Heart left ventricle (tissue), 16 donors: ENCODE results near the gene IPO8. TPM values are rescaled to one million over a fixed set of nuclear protein-coding genes. Genes with fewer than 3 reads are reported as not detected.

ENCODE experiments used
- ATAC-seq, 4 donors: fragments of 200-7000 bp; cut with Tn5 transposase; one replicate each; pipeline ENCODE4 v1.9.1; 2020 to 2022; ENCODE audit warnings: moderate library complexity in 4 of 4, mild to moderate bottlenecking in 3 of 4, moderate number of reproducible peaks in 1 of 4
- DNase-seq, 5 donors: peaks; one replicate each; pipeline ENCODE4 v3.0.0-alpha.2; 2020
- H3K27ac ChIP-seq, 12 donors: fragments of 200-600 bp; sonication (generic) in 4 of 12; one replicate each; pipeline versions ENCODE4 v1.5.0 to v1.8.0; 2016 to 2022; ENCODE audit warnings: mild to moderate bottlenecking in 2 of 12
- H3K27me3 ChIP-seq, 9 donors: fragments of 200-600 bp; sonication (generic) in 2 of 9; one replicate each; pipeline versions ENCODE4 v1.5.1 to v1.8.0; 2016 to 2022; ENCODE audit warnings: mild to moderate bottlenecking in 3 of 9
- H3K36me3 ChIP-seq, 9 donors: fragments of 200-600 bp; sonication (generic) in 2 of 9; one replicate each; pipeline versions ENCODE4 v1.5.0 to v1.8.0; 2018 to 2022; ENCODE audit warnings: mild to moderate bottlenecking in 2 of 9
- H3K4me1 ChIP-seq, 12 donors: fragments of 200-600 bp; sonication (generic) in 4 of 12; one replicate each; pipeline versions ENCODE4 v1.5.0 to v1.8.0; 2016 to 2022; ENCODE audit warnings: mild to moderate bottlenecking in 3 of 12
- H3K4me3 ChIP-seq, 12 donors: fragments of 200-600 bp; sonication (generic) in 4 of 12; one replicate each; pipeline versions ENCODE4 v1.5.0 to v1.8.0; 2017 to 2022; ENCODE audit warnings: mild to moderate bottlenecking in 9 of 12, moderate library complexity in 4 of 12
- H3K9me3 ChIP-seq, 12 donors: fragments of 200-600 bp; sonication (generic) in 4 of 12; one replicate each; pipeline versions ENCODE4 v1.5.0 to v1.8.0; 2016 to 2022; ENCODE audit warnings: mild to moderate bottlenecking in 1 of 12
- POLR2A ChIP-seq, 2 donors: fragments of 450-650 bp; IDR thresholded peaks; one replicate each; pipeline ENCODE4 v1.6.1; 2017; ENCODE audit warnings: antibody characterized with exemption in 2 of 2, mild to moderate bottlenecking in 2 of 2, moderate library complexity in 2 of 2
- whole genome bisulfite sequencing, 4 donors: extraction: QIAGEN DNeasy Blood & Tissue Kit in 2 of 4; methylation state at CpG; one replicate each; pipeline versions ENCODE4 v1.1.5 to v1.1.7; 2013 to 2018; 5-methylcytosine and 5-hydroxymethylcytosine counted together
- intact Hi-C, 10 donors: fragments of 100-400 bp; cut with DNase I; formaldehyde crosslinking; loops; one replicate each; pipeline versions ENCODE4 v1.11.1 to v1.14.2; 2022
- polyA plus RNA-seq, 2 donors: library from polyadenylated mRNA; stranded (reverse); fragments of 200-250 nt; gene quantifications; one replicate each; pipeline ENCODE4 v1.2.3, GENCODE V29; 2013
- total RNA-seq, 9 donors: library from RNA; depleted of rRNA in 2 of 9; stranded (reverse); fragments of >200 nt in 2 of 9; fragmentation: NEBNext Ultra II Directional in 3 of 9; extraction: Animal tissue kit (Norgen Biotek cat#: 25700) in 3 of 9; gene quantifications; one replicate each; pipeline versions ENCODE4 v1.1.0 to v1.2.4, GENCODE V29; 2016 to 2023
- TF ChIP-seq, protein P1 (sequence below), 12 donors: fragments of 200-600 bp; sonication (generic) in 4 of 12; IDR thresholded peaks; one replicate each; pipeline versions ENCODE4 v1.5.0 to v1.8.0; 2018 to 2022; ENCODE audit warnings: antibody characterized with exemption in 12 of 12, mild to moderate bottlenecking in 5 of 12
- donor health status: ischemic (EF 13 %, LVEDD 7.1; RV severe dilation, severe dysfunction).
- donor health status: healthy with polysubstance abuse.
- donor health status: DM: no; HTN: yes; CAD: no.
- donor health status: DM: no; HTN: no; CAD: no.
- donor health status: ischemic (EF 25% LVEDD 6.9; RV normal size, moderate dysfunction).
- donor health status: ischemic (EF 25% LVEDD 5.7; RV mildly dilated, moderate dysfunction).
- donor health status: healthy.
- donor health status: DM: yes; HTN: yes; CAD: no.
- donor health status: ischemic (EF 35%, LVEDD 5.7; RV mildly dilated, moderate dysfunction).
- donor health status: nonischemic (EF 11% LVEDD 7.7; RV severe dilation, severe dysfunction).
- donor health status: DM: yes; HTN: yes; CAD: no.
- donor health status: PGD.
- donor health status: ischemic (EF 29% LVEDD 5.4; RV normal size, mild dysfunction).
- donor health status: nonischemic (EF 23%, LVEDD 6.1; RV moderate dilation, normal function).

IPO8 gene
- total and polyA plus RNA-seq, 11 donors = 6.1 to 37.2 (median 25.8) TPM

DNA sequence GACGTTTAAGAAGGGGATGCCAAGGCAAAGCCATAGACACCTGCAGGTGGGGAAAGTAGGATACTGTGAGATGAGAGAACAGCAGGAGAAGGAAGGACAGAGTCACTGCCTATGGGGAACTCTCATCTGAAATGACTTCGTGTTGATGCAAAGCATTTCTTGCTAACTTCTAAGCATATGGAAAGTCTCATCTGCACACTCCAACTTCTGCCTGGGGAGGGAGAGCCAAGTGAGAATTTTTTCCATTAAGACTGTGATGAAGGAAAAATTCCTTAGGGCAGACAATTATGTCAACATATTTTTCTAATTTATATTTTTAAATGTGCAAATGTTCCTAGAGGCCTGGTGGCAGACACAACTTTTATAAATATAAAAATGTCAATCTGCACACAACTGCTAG is 115.3 kb downstream of the IPO8 start:
- Histone ChIP-seq H3K4me1 (no peaks in the 10 kb centered on the region), H3K9me3 (no peaks in the 10 kb centered on the region), H3K27ac (no peak overlapping the region), H3K36me3 (no peaks in the 10 kb centered on the region), H3K4me3 (no peak overlapping the region), H3K27me3 (no peaks in the 10 kb centered on the region)
- TF ChIP-seq, protein P1, sequence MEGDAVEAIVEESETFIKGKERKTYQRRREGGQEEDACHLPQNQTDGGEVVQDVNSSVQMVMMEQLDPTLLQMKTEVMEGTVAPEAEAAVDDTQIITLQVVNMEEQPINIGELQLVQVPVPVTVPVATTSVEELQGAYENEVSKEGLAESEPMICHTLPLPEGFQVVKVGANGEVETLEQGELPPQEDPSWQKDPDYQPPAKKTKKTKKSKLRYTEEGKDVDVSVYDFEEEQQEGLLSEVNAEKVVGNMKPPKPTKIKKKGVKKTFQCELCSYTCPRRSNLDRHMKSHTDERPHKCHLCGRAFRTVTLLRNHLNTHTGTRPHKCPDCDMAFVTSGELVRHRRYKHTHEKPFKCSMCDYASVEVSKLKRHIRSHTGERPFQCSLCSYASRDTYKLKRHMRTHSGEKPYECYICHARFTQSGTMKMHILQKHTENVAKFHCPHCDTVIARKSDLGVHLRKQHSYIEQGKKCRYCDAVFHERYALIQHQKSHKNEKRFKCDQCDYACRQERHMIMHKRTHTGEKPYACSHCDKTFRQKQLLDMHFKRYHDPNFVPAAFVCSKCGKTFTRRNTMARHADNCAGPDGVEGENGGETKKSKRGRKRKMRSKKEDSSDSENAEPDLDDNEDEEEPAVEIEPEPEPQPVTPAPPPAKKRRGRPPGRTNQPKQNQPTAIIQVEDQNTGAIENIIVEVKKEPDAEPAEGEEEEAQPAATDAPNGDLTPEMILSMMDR (IDR thresholded peaks at IDR 0.05) = no peak
- no peak for TF ChIP-seq POLR2A (IDR thresholded peaks at IDR 0.05)
- DNase-seq (no peak), ATAC-seq (no peak)
- WGBS, 4 donors = 56 to 73% (median 60%) methylated on average over 2 of the region's 2 CpGs
- intact Hi-C loops = no loop called here

Other genes starting within 250 kb of the IPO8 start
- gene CAPRIN2, start 59.1 kb upstream of the IPO8 start, total RNA-seq = 10 to 100 TPM; 15.3 to 33.6 (median 30.4) TPM
- gene CAPRIN2, start 59.1 kb upstream of the IPO8 start, polyA plus RNA-seq = 10 to 100 TPM in 1 of 2 donors, 1 to 10 TPM in 1; 9.9 to 13.9 TPM
- 1 to 10 TPM in 8 of 9 donors, under 1 TPM in 1; 0.79 to 4.2 (median 2.0) TPM for gene TSPAN11, start 230.9 kb upstream of the IPO8 start, total RNA-seq
- under 1 TPM; 0.49 to 0.61 TPM for gene TSPAN11, start 230.9 kb upstream of the IPO8 start, polyA plus RNA-seq